Measurements from ENCODE around the gene QPCT.
"Not testable (repeated sequence)": the region's sequence is repeated elsewhere in the genome, so short reads cannot be mapped to it uniquely, and the experiment has no call there.

QPCT gene

GRCh38 chr2:37344453-37345361 lies at the start of gene QPCT:
Gene QPCT, plus strand, starts transcription at chr2:37344630. Its CDS starts 102 bp downstream, at chr2:37344732.
- DNase-seq (ENCODE audit: low read depth) = peak; percentile 65

DNA sequence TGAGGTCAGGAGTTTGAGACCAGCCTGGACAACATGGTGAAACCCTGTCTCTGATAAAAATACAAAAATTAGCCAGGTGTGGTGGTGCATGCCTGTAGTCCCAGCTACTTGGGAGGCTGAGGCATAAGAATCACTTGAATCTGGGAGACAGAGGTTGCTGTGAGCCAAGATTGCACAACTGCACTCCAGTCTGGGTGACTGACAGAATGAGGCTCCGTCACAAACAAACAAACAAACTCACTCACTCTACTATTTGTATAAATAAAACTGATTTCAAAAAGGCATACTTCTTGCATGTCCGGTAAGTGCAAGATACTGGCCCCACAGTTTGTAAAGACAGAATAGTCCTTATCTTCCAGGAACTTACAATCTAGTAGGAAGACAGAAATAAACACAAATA lies 49.6 kb upstream of the QPCT start:
- DNase-seq (ENCODE audit: low read depth) = not testable (repeated sequence)

DNA sequence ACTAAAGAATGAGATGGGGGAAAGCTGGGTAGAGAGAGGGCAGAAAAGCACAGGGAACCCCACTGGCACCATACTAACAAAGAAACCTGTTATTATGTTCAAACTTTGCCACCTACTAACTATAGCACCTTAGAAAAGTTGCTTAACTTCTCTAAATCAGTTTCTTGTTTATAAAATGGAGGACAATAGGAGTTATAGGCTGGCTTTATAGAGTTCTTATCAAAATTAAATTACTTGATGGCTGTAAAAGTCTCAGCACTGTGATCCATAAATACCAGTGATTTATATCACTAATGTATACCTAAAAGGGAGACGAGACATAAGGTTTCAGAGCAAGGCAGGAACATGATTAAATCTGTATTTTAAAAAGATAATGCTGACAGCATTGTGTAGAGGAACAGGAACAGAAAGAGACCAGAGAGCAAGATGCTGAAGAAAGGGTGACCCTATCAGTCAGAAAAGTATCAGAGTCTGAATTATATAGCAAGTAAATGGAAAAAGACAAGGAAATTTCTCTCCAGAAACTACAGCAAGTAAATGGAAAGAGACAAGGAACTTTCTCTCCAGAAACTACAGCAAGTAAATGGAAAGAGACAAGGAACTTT lies 48.9 kb upstream of the QPCT start:
- no peak for DNase-seq (ENCODE audit: low read depth)

DNA sequence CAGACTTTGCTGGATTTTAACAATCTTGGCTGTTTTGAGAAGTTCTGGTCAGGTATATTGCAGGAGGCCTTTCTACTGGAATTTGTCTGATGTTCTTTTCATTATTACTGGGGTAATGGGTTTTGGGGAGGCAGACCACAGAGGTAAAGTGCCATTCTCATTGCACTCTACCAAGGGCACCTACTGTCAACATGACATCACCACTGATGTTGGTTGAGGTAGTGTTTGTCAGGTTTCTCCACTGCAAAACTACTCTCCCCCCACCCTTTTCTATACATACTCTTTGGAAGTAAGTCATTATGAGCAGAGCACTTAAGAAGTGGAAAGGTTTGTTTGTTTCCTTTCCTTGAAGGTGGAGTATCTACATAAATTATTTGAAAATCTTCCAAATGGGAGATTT lies 46.8 kb upstream of the QPCT start:
- DNase-seq (ENCODE audit: low read depth) = no peak

GRCh38 chr2:37300146-37300545 lies 44.3 kb upstream of the QPCT start:
- DNase-seq (ENCODE audit: low read depth) = no peak

DNA sequence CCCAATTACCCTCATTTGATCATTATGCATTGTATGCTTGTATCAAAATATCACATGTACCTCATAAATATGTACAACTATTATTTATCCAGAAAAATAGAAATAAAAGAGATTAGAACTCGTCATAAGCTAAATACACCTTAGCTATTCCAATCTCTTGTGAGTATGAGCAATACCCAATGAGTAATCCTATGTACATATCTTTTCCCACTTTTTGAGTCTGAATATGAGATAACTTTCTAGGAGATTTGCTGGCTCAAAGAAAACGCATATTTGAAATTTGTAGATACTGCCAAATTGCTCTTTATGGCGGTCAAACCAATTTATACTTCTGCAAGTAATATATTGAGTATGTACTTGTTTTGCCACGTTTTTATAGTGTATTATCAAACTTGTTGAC lies 43.9 kb upstream of the QPCT start:
- no peak for DNase-seq (ENCODE audit: low read depth)

- no peak for DNase-seq (ENCODE audit: low read depth)
These were observed 43.0 kb upstream of the QPCT start for GRCh38 chr2:37301408-37301807.

GRCh38 chr2:37302701-37303252 lies 41.7 kb upstream of the QPCT start:
- no peak for DNase-seq (ENCODE audit: low read depth)

- no peak for DNase-seq (ENCODE audit: low read depth)
These were observed 38.4 kb upstream of the QPCT start for GRCh38 chr2:37306024-37306423.

DNA sequence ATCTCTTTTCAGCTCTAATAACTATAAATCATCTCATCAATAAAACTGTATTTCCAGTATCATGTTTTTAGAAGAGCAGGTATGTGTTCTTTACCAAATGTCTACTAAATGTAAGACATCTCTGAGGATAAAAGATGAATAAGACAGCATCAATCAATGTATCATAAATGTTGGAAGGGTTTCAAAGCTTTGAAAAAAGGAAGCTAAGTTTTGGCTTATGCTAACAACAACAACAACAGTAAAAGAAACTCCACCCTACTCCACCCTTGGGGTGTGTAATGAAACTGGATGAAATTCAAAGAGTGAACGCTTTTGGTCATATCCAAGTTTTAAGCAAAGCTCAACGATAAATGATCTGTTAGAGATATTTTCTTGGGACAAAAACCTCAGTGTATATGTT lies 36.9 kb upstream of the QPCT start:
- no peak for DNase-seq (ENCODE audit: low read depth)

GRCh38 chr2:37315364-37315763 lies 29.1 kb upstream of the QPCT start:
- no peak for DNase-seq (ENCODE audit: low read depth)

- no peak for DNase-seq (ENCODE audit: low read depth)
These were observed 28.2 kb upstream of the QPCT start for GRCh38 chr2:37316181-37316580.

DNA sequence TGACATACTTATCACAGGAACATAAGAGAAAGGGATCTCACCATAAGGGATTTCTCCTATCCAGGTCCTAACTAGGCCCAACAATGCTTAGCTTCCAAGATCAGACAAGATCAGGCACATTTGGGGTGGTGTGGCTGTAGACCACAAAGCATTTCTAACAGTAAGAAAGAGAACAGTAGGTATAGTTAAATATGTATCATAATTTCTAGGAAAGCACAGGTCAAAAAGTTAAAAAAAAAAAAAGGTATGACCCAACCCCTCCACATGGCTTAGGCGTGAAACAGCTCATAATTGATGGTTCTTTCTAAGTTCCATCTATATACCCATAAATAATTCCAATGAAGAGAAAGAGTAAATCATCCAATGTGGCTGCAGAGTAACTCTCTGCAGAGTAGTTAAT lies 26.7 kb upstream of the QPCT start:
- DNase-seq (ENCODE audit: low read depth) = no peak

GRCh38 chr2:37318401-37318800 lies 26.0 kb upstream of the QPCT start:
- DNase-seq (ENCODE audit: low read depth) = no peak

DNA sequence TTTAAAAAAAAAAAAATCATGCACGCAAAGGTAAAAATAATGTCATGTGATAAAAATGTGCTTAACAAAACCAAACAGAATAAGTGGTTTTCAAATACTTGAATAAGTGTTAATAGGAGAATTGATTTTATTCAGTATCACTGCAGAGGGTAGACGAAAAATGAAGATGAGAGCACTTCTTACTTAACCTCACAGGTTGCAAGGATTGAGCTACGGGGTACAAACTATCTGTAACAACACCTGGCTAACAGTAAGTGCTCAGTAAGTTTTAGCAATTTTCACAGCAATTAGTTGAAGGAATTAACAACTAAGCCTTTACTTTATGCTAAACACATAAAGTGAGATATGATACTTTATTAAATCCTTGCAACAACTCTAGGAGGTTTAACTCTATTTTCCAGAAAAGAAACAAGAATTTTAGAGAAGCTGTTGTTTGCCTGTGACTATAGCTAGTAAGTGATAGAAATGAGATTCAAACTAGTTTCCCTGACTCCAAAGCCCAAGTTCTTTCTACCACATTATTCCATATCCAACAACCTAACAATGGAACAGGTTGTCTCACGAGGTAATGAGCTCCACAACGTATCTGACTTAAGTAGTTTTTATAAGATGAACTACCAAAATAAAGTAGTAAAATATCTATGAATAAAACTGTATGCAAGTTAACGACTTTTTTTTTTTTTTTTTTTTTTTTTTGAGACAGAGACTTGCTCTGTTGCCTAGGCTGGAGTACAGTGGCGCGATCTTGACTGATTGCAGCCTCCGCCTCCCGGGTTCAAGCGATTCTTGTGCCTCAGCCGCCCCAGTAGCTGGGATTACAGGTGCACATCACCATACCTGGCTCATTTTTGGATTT lies 24.4 kb upstream of the QPCT start:
- no peak for DNase-seq (ENCODE audit: low read depth)

GRCh38 chr2:37321029-37321682 lies 23.3 kb upstream of the QPCT start:
- DNase-seq (ENCODE audit: low read depth) = no peak

- DNase-seq (ENCODE audit: low read depth) = no peak
These were observed 22.1 kb upstream of the QPCT start for GRCh38 chr2:37322368-37322767.

- DNase-seq (ENCODE audit: low read depth) = no peak
These were observed 21.2 kb upstream of the QPCT start for GRCh38 chr2:37323176-37323780.

GRCh38 chr2:37323781-37324535 lies 20.5 kb upstream of the QPCT start:
- peak; percentile 18 for DNase-seq (ENCODE audit: low read depth)

GRCh38 chr2:37324536-37324785 lies 20.0 kb upstream of the QPCT start:
- peak; percentile 57 for DNase-seq (ENCODE audit: low read depth)

All from T-helper 22 cell (primary cell).